ENCODE results near the gene DCAF11.

DCAF11 gene

GRCh38 chr14:24143511-24143910, 28.9 kb downstream of the DCAF11 start:
- DNase-seq: no peak

GRCh38 chr14:24144451-24144850, 29.9 kb downstream of the DCAF11 start:
- DNase-seq: no peak

GRCh38 chr14:24145219-24145618, 30.6 kb downstream of the DCAF11 start:
- DNase-seq: no peak

GRCh38 chr14:24145690-24146452, 31.3 kb downstream of the DCAF11 start:
- no peak for DNase-seq

GRCh38 chr14:24146453-24146977, 31.9 kb downstream of the DCAF11 start, which contains the start of gene PSME2:
Gene PSME2 (minus strand): TSS chr14:24146610. CDS start chr14:24146581, 29 bp downstream.
- peak; percentile 95 for DNase-seq

GRCh38 chr14:24146978-24147760, 32.6 kb downstream of the DCAF11 start, which contains the start of gene RNF31:
Gene RNF31 (plus strand): TSS chr14:24147498. CDS start chr14:24147699, 201 bp downstream.
- peak; percentile 96 for DNase-seq

GRCh38 chr14:24147761-24148428, 33.3 kb downstream of the DCAF11 start:
- no peak for DNase-seq

- no peak for DNase-seq
Observed at GRCh38 chr14:24149302-24149969, 34.9 kb downstream of the DCAF11 start.

- DNase-seq: no peak
Observed at GRCh38 chr14:24150061-24150460, 35.5 kb downstream of the DCAF11 start.

- DNase-seq: no peak
Observed at GRCh38 chr14:24150567-24150966, 36.0 kb downstream of the DCAF11 start.

- no peak for DNase-seq
Observed at GRCh38 chr14:24150993-24151392, 36.4 kb downstream of the DCAF11 start.

GRCh38 chr14:24151404-24152080, 37.0 kb downstream of the DCAF11 start:
- no peak for DNase-seq

GRCh38 chr14:24155100-24155499, 40.5 kb downstream of the DCAF11 start:
- DNase-seq: no peak

- DNase-seq: no peak
Observed at GRCh38 chr14:24156840-24157239, 42.3 kb downstream of the DCAF11 start.

- DNase-seq: no peak
Observed at GRCh38 chr14:24157331-24157730, 42.8 kb downstream of the DCAF11 start.

GRCh38 chr14:24159777-24160498, 45.4 kb downstream of the DCAF11 start:
- no peak for DNase-seq

GRCh38 chr14:24160499-24160849, 45.9 kb downstream of the DCAF11 start:
- no peak for DNase-seq

- DNase-seq: peak; percentile 100
Observed at GRCh38 chr14:24160850-24161804, 46.5 kb downstream of the DCAF11 start, which contains the start of gene IRF9. Gene IRF9 (plus strand): TSS chr14:24161265. CDS start chr14:24162145, 880 bp downstream.

- no peak for DNase-seq
Observed at GRCh38 chr14:24162093-24162492, 47.5 kb downstream of the DCAF11 start.

GRCh38 chr14:24164518-24164991, 50.0 kb downstream of the DCAF11 start:
- DNase-seq: no peak
